ENCODE results near the gene STK11IP. TPM values are rescaled to one million over a fixed set of nuclear protein-coding genes. Genes with fewer than 3 reads are reported as not detected.

Gene STK11IP
- total and polyA plus RNA-seq, 2 of the 13 experiments (the other 11 are each of a cell fraction or from before 2014, with no cell fraction given): 12.8 to 24.0 TPM

- TF ChIP-seq, protein P1, sequence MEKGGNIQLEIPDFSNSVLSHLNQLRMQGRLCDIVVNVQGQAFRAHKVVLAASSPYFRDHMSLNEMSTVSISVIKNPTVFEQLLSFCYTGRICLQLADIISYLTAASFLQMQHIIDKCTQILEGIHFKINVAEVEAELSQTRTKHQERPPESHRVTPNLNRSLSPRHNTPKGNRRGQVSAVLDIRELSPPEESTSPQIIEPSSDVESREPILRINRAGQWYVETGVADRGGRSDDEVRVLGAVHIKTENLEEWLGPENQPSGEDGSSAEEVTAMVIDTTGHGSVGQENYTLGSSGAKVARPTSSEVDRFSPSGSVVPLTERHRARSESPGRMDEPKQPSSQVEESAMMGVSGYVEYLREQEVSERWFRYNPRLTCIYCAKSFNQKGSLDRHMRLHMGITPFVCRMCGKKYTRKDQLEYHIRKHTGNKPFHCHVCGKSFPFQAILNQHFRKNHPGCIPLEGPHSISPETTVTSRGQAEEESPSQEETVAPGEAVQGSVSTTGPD (CRISPR knock-in tag; IDR thresholded peaks at IDR 0.05): no peak
- peak; percentile 82; the same call in 1 of the 2 replicates for TF ChIP-seq YEATS2 (CRISPR knock-in tag; IDR thresholded peaks at IDR 0.05; ENCODE audit: borderline replicate concordance)
- TF ChIP-seq ZMYM2 (CRISPR knock-in tag; IDR thresholded peaks at IDR 0.05): no peak
- no peak for TF ChIP-seq ZNF597 (CRISPR knock-in tag; IDR thresholded peaks at IDR 0.05)
- peak; percentile 66; the same call in 1 of the 2 replicates for TF ChIP-seq RNF2 (conservative IDR thresholded peaks at IDR 0.05; ENCODE audit: low read depth)
- TF ChIP-seq E2F1 (CRISPR knock-in tag; IDR thresholded peaks at IDR 0.05): no peak
- peak; percentile 62 for TF ChIP-seq ZNF709 (CRISPR knock-in tag; IDR thresholded peaks at IDR 0.05)
- no peak; the same call in 1 of the 2 replicates for TF ChIP-seq MAFF (IDR thresholded peaks at IDR 0.05; ENCODE audit: low read depth, low read length)
- peak; percentile 50; the same call in 1 of the 2 replicates for TF ChIP-seq SP4 (CRISPR knock-in tag; IDR thresholded peaks at IDR 0.05)
- no peak for TF ChIP-seq HDAC6 (IDR thresholded peaks at IDR 0.05; ENCODE audit: low read depth, low read length)
- peak in 1 of 2 experiments; percentile 37; a peak in 1 of 4 replicates for TF ChIP-seq EP300 (IDR thresholded peaks at IDR 0.05; ENCODE audit: low read depth in 2 of 2, low read length in 2 of 2)
- TF ChIP-seq EP300 (CRISPR knock-in tag; IDR thresholded peaks at IDR 0.05; ENCODE audit: borderline replicate concordance): no peak
- peak; percentile 42; the same call in 1 of the 2 replicates for TF ChIP-seq ZNF3 (CRISPR knock-in tag; IDR thresholded peaks at IDR 0.05)
- peak; percentile 94; the same call in 1 of the 2 replicates for TF ChIP-seq HOXA5 (CRISPR knock-in tag; IDR thresholded peaks at IDR 0.05)
- no peak; the same call in 1 of the 2 replicates for TF ChIP-seq ZNF672 (CRISPR knock-in tag; IDR thresholded peaks at IDR 0.05)
- TF ChIP-seq IRF9 (CRISPR knock-in tag; IDR thresholded peaks at IDR 0.05; ENCODE audit: borderline replicate concordance): 0 out of 2 replicates have a peak, but pooled peaks have one; percentile 48
- peak; percentile 100 for TF ChIP-seq CTCF (CRISPR knock-in tag; IDR thresholded peaks at IDR 0.05)
- 0 out of 2 replicates have a peak, but pooled peaks have one; percentile 13 for TF ChIP-seq HHEX (CRISPR knock-in tag; IDR thresholded peaks at IDR 0.05)
- no peak for TF ChIP-seq REXO4 (CRISPR knock-in tag; IDR thresholded peaks at IDR 0.05; ENCODE audit: borderline replicate concordance)
- TF ChIP-seq MIER3 (CRISPR knock-in tag; IDR thresholded peaks at IDR 0.05; ENCODE audit: borderline replicate concordance): peak; percentile 98; the same call in 1 of the 2 replicates
These were observed 44.9 kb downstream of the STK11IP start (continued) for GRCh38 chr2:219642465-219643083.

Measured in HepG2 (cell line).